ENCODE measurements around the gene MPPED1.

The MPPED1 gene

DNA sequence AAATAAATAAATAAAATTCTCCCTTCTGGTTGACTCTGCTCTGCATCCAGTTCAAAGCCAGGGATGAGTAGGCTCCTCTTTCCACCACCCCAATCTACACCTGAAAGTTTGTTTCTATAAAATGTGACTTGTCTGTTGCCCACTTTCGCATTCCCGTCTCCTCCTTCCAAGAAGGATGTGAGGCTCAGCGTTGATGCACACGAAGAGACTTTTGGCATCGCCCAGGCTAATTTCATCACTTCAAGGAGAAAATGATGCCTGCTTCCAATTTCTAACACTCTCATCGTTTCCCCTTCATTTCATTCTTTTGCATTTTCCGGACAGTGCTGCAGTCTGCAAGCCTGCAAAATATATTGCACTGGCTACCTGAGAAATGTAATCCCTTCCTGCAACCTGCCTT, 3.9 kb downstream of the MPPED1 start:
- Mint-ChIP-seq H3K4me1 (no peaks in the 10 kb centered on the region), H3K27ac (no peak overlapping the region), H3K4me3 (no peak overlapping the region), H3K36me3 (no peaks in the 10 kb centered on the region), H3K9me3 (no peaks in the 10 kb centered on the region)
- no peak for ATAC-seq
- no peak for DNase-seq (ENCODE audit: low spot score in 2 of 2)

- Mint-ChIP-seq H3K27ac (no peak overlapping the region), H3K4me1 (no peaks in the 10 kb centered on the region), H3K36me3 (no peaks in the 10 kb centered on the region), H3K9me3 (no peaks in the 10 kb centered on the region), H3K4me3 (no peak overlapping the region)
- no peak for ATAC-seq
- DNase-seq (ENCODE audit: low spot score in 2 of 2): no peak
Measured at GRCh38 chr22:43417555-43417954, 5.7 kb downstream of the MPPED1 start.

DNA sequence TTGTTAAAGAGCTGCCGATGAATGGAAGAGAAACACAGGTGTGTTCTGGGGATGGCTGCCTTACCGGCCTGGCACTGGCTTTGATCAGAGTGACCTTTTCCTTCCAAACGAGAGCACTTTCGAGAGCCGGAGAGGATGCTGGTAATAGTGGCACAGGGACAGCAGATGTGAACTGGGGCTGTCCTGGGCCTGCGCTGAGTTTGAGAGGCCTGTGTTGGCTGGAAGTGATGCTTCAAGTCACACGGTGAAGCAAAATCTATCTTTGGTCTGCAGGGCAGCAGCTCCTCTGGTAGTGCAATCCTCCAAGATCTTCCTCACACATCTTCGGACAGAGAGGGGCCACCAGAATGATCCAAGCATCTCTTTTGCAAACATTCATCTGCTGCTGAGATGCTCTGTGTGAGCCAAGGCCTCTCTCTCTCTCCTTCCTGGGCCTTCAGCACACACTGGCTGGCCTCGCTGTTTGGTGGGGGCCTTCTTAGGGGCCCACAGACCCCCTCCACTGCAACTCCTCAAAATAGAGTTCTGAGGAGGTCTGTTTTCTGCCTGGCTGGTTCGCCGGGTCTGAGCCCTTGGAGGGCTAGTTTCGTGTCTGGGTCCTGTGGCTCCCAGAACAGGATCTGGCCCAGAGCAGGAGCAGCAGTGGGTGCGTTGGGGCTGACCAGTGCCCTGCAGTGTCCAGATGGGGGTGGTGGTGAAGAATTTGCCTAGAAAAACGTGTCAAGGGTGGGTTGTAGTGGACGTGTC, 6.4 kb downstream of the MPPED1 start:
- Mint-ChIP-seq H3K4me1 (no peaks in the 10 kb centered on the region), H3K9me3 (no peaks in the 10 kb centered on the region), H3K27ac (peak overlapping the region; percentile 32), H3K4me3 (no peak overlapping the region), H3K36me3 (no peaks in the 10 kb centered on the region)
- DNase-seq (ENCODE audit: low spot score in 2 of 2): no peak
- no peak for ATAC-seq

DNA sequence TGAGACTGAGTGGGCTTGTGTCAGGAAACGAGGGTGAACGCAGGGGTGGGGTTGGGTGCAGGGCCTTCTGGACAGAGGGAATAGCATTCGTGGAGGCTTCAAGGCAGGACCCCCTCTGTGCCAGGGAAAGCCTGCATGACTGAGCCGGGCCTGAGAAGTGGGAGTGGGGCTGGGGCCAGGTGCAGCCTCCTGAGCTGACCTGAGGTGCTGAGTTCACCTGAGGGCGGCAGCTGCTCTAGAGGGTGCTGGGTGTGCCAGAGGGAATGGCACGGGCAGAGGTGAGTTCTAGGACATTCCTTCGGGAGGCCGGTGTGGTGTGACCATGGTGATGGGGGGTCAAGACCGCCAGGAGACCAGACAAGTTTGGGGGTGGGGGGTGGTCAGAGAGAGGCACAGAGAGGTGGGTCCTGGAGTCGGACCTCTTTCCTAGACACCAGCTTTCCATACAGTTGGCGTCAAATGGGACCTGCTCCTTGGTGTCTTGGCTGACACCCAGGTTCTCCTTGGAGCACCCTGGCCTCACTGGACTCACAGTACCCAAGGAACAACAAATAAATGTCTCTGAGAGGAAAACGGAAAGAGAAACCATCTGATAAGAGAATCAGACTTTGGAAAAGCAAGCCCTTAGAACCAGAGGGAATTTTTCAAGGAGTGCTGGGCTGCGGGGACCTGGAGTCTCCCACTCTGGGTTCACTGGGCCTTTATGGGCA, 7.7 kb downstream of the MPPED1 start:
- Mint-ChIP-seq H3K9me3 (no peaks in the 10 kb centered on the region), H3K27ac (no peak overlapping the region)
- ATAC-seq: no peak

GRCh38 chr22:43421046-43421665, 9.3 kb downstream of the MPPED1 start:
- H3K4me3 Mint-ChIP-seq: no peak overlapping the region
- no peaks in the 10 kb centered on the region for H3K36me3 Mint-ChIP-seq
- DNase-seq (ENCODE audit: low spot score in 2 of 2) (no peak), ATAC-seq (no peak)
- no peaks in the 10 kb centered on the region for H3K4me1 Mint-ChIP-seq
- no peaks in the 10 kb centered on the region for H3K9me3 Mint-ChIP-seq
- no peak overlapping the region for H3K27ac Mint-ChIP-seq

More for the DNA sequence above, 7.7 kb downstream of the MPPED1 start:
- no peaks in the 10 kb centered on the region for H3K4me1 Mint-ChIP-seq
- H3K36me3 Mint-ChIP-seq: no peaks in the 10 kb centered on the region
- H3K4me3 Mint-ChIP-seq: no peak overlapping the region
- DNase-seq (ENCODE audit: low spot score in 2 of 2): no peak

DNA sequence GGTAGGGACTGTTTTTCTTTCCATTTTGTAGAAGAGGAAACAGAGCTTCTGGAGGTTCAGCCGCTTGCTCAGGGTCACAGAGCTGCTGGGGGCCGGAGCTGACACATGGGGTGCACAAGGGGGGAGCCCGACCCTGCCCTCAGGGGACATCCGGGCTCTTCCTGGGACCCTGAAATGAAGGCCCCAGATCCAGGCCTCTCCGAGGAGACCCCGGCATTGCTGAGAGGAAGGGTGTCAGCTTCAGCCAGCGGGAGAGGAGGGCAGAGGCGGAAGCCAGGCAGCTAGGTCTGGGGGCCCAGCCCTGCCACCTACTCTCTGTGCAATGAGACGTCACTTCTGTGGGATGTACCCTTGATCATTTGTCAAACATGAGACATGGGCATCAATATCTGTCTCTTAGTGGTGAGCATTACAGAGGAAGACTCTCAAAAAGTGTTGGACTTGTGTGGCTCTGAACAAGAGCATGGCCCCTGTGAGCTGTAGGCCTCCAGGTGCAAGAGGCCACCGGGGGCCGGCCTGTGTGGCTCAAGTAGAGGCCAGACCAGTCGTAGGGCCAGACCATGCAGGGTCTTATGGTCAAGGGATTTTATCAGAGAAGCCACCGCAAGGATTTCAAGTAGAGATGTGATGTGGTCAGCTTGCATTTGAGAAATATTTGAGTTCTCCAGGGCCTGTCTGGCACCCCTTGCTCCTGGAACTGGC, 10.3 kb downstream of the MPPED1 start:
- H3K36me3 Mint-ChIP-seq: no peaks in the 10 kb centered on the region
- H3K9me3 Mint-ChIP-seq: no peaks in the 10 kb centered on the region
- no peak overlapping the region for H3K27ac Mint-ChIP-seq
- H3K4me3 Mint-ChIP-seq: no peak overlapping the region
- no peak for DNase-seq (ENCODE audit: low spot score in 2 of 2)
- no peaks in the 10 kb centered on the region for H3K4me1 Mint-ChIP-seq
- no peak for ATAC-seq

- Mint-ChIP-seq H3K4me1 (no peaks in the 10 kb centered on the region), H3K27ac (no peak overlapping the region), H3K9me3 (no peaks in the 10 kb centered on the region), H3K4me3 (no peak overlapping the region), H3K36me3 (no peaks in the 10 kb centered on the region)
- DNase-seq (ENCODE audit: low spot score in 2 of 2): no peak
- ATAC-seq: no peak
Measured at GRCh38 chr22:43423046-43423445, 11.2 kb downstream of the MPPED1 start.

DNA sequence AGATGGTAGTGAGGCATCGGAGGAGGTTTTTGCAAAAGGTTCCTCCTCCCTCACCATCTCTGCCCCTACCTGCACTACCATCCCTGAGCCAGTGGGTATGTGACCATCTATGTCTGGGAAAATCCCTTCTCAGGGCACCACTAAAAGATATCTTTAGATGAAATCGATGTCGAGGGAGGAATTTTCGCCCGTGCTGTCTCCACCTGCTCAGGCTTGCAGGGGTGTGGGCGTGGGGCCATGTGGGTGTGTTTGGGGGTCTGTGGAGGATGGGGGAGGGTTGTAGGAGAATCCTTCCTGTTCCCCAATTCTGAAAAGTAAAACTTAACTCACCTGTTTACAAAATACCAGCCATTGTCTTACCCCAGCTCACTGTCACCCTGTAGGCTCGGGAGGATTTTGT, 12.4 kb downstream of the MPPED1 start:
- no peak overlapping the region for H3K4me3 Mint-ChIP-seq
- ATAC-seq: no peak
- no peaks in the 10 kb centered on the region for H3K36me3 Mint-ChIP-seq
- DNase-seq (ENCODE audit: low spot score in 2 of 2): no peak
- H3K27ac Mint-ChIP-seq: no peak overlapping the region
- no peaks in the 10 kb centered on the region for H3K9me3 Mint-ChIP-seq
- H3K4me1 Mint-ChIP-seq: no peaks in the 10 kb centered on the region

DNA sequence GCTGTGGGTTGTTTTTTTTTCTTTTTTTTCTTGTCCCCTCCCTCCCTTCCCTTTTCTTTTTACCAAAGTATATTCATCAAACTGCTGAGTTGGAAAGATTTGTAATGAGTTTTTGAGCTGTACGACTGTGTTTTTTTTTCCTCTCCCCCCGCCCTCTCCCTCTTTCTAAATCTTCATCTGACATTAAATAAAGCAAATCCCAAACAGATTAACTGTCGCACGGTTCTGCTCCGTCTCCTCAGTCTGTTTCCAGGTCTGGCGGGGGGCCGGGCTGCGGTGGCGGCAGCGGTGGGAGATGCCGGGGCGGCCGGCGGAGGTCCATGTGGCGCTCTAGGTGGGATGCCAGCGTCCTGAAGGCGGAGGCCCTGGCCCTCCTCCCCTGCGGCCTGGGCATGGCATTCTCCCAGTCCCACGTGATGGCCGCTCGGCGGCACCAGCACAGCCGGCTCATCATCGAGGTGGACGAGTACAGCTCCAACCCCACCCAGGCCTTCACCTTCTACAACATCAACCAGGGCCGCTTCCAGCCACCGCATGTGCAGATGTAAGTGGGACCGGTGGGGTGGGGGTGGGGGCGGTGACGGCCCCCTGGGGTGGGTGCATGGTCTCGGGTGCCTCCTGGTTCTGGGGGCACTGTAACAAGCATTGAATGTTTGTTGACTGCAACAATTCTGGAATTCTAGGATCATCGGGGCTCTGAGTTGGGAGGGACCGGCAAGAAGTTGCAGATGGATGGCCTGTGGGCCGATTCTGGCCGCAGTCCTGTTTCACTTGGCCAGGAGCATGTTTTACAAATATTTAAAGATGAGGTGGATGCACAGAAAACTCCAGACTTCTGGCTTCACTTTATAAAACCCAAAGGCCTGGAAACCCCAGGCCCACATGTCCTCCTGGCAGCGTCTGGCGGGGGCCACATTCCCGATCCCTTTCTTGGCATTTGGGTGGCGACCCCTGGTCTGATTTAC, 13.1 kb downstream of the MPPED1 start:
- no peak overlapping the region for H3K4me3 Mint-ChIP-seq
- H3K9me3 Mint-ChIP-seq: no peaks in the 10 kb centered on the region
- DNase-seq (ENCODE audit: low spot score in 2 of 2) (no peak), ATAC-seq (no peak)
- no peaks in the 10 kb centered on the region for H3K4me1 Mint-ChIP-seq
- H3K27ac Mint-ChIP-seq: no peak overlapping the region
- H3K36me3 Mint-ChIP-seq: no peaks in the 10 kb centered on the region

- Mint-ChIP-seq H3K36me3 (no peaks in the 10 kb centered on the region), H3K27ac (no peak overlapping the region), H3K4me3 (no peak overlapping the region), H3K4me1 (no peaks in the 10 kb centered on the region), H3K9me3 (no peaks in the 10 kb centered on the region)
- DNase-seq (ENCODE audit: low spot score in 2 of 2): no peak
- ATAC-seq: no peak
Measured at GRCh38 chr22:43425976-43426785, 14.4 kb downstream of the MPPED1 start.

GRCh38 chr22:43426816-43427215, 15.0 kb downstream of the MPPED1 start:
- no peaks in the 10 kb centered on the region for H3K4me1 Mint-ChIP-seq
- no peak overlapping the region for H3K27ac Mint-ChIP-seq
- no peak overlapping the region for H3K4me3 Mint-ChIP-seq
- DNase-seq (ENCODE audit: low spot score in 2 of 2) (no peak), ATAC-seq (no peak)
- no peaks in the 10 kb centered on the region for H3K9me3 Mint-ChIP-seq
- no peaks in the 10 kb centered on the region for H3K36me3 Mint-ChIP-seq

- ATAC-seq: no peak
- Mint-ChIP-seq H3K27ac (no peak overlapping the region), H3K4me1 (no peaks in the 10 kb centered on the region), H3K4me3 (no peak overlapping the region), H3K9me3 (no peaks in the 10 kb centered on the region), H3K36me3 (no peaks in the 10 kb centered on the region)
- DNase-seq (ENCODE audit: low spot score in 2 of 2): no peak
Measured at GRCh38 chr22:43427296-43428004, 15.6 kb downstream of the MPPED1 start.

DNA sequence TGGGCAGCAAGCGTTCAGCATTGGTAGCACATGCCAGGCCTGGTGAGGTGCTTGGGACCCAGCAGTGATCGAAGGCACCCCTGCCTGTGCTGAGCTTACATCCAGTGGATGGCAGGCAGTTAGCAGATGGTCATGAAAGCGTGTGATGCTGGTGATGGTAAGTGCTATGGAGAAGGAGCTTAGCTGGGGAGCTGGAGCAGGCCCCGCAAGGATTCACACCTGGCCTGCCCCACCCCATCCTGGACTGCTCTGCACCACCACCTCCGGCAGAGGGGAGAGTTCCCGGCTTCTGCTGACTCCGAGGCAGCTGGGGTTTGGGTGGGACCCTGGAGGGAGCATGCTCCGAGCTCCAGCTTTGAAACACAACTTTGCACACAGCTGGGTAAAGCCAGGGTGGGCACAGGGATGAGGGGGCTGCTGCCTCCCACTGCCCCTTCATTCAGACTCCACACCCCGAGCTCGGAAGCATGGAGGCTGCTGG, 16.2 kb downstream of the MPPED1 start:
- no peak for ATAC-seq
- DNase-seq (ENCODE audit: low spot score in 2 of 2): no peak
- H3K4me3 Mint-ChIP-seq: no peak overlapping the region
- H3K27ac Mint-ChIP-seq: no peak overlapping the region
- H3K36me3 Mint-ChIP-seq: no peaks in the 10 kb centered on the region
- no peaks in the 10 kb centered on the region for H3K9me3 Mint-ChIP-seq
- no peaks in the 10 kb centered on the region for H3K4me1 Mint-ChIP-seq

Data from stimulated activated effector memory CD8-positive, alpha-beta T cell treated with anti-CD3 and anti-CD28 coated beads, Interleukin-12 subunit alpha, Interleukin-12 subunit beta, amount 100 ng/mL, for 72 hours (primary cell).